SKM-1 (cell line): ENCODE measurements around the gene PROZ.

ENCODE experiments used
- DNase-seq: peaks from one replicate; lab custom pipeline; 2025; ENCODE audit not compliant: unreplicated experiment; lab: John Stamatoyannopoulos, UW

The PROZ gene

GRCh38 chr13:113140677-113141600, 17.5 kb upstream of the PROZ start:
- DNase-seq = no peak

- DNase-seq = no peak
These were observed 16.9 kb upstream of the PROZ start for GRCh38 chr13:113141601-113141970.

- DNase-seq = no peak
These were observed 15.6 kb upstream of the PROZ start for GRCh38 chr13:113142876-113143275.

- no peak for DNase-seq
These were observed 14.8 kb upstream of the PROZ start for GRCh38 chr13:113143466-113144254.

- no peak for DNase-seq
These were observed 14.2 kb upstream of the PROZ start for GRCh38 chr13:113144255-113144629.

GRCh38 chr13:113145496-113145895, 13.0 kb upstream of the PROZ start:
- DNase-seq = no peak

- DNase-seq = no peak
These were observed 12.4 kb upstream of the PROZ start for GRCh38 chr13:113145911-113146598.

- no peak for DNase-seq
These were observed 11.7 kb upstream of the PROZ start for GRCh38 chr13:113146750-113147149.

GRCh38 chr13:113147206-113147605, 11.2 kb upstream of the PROZ start:
- DNase-seq = no peak

- DNase-seq = no peak
These were observed 10.0 kb upstream of the PROZ start for GRCh38 chr13:113148407-113148806.

- DNase-seq = no peak
These were observed 9.4 kb upstream of the PROZ start for GRCh38 chr13:113148940-113149503.

- DNase-seq = no peak
These were observed 8.5 kb upstream of the PROZ start for GRCh38 chr13:113149711-113150549.

- no peak for DNase-seq
These were observed 7.7 kb upstream of the PROZ start for GRCh38 chr13:113150550-113151365.

- no peak for DNase-seq
These were observed 6.4 kb upstream of the PROZ start for GRCh38 chr13:113151745-113152690.

GRCh38 chr13:113152691-113152983, 5.8 kb upstream of the PROZ start:
- no peak for DNase-seq

- no peak for DNase-seq
These were observed 5.3 kb upstream of the PROZ start for GRCh38 chr13:113152984-113153809.

GRCh38 chr13:113153810-113154748, 4.4 kb upstream of the PROZ start:
- DNase-seq = no peak
